IMR-90 (cell line): ENCODE results near the gene FARS2. TPM values are rescaled to one million over a fixed set of nuclear protein-coding genes. Genes with fewer than 3 reads are reported as not detected.

Experiments used
- ATAC-seq: fragments of 200-7000 bp; cut with Tn5 transposase; 2 replicates; pipeline ENCODE4 v1.9.1; 2020; ENCODE audit warnings: low read depth, mild to moderate bottlenecking, moderate library complexity
- BruUV-seq: library from RNA; stranded (reverse); fragments of 400-500 nt; replicated peaks from 2 replicates; lab custom pipeline; 2021; lab: Mats Ljungman, UMichigan
- CTCF ChIA-PET: fragments of 300-600 bp; formaldehyde crosslinking; extraction: SDS; loops from one replicate; lab custom pipeline; 2021; ENCODE audit warnings: antibody characterized with exemption; lab: Yijun Ruan, JAX
- POLR2A ChIA-PET: fragments of 300-600 bp; sonication (Branson Sonifier 250); formaldehyde crosslinking; loops from one replicate; lab custom pipeline; 2022; ENCODE audit warnings: antibody characterized with exemption; ENCODE audit not compliant: unreplicated experiment; lab: Charles Lee
- DNase-seq: peaks from one replicate; pipeline ENCODE4 v3.0.0; 2013
- H2AFZ ChIP-seq: replicated peaks from 2 replicates; pipeline ENCODE3; 2013; ENCODE audit warnings: low read length, mild to moderate bottlenecking; ENCODE audit not compliant: poor library complexity
- H2AK5ac ChIP-seq: 2 replicates; pipeline ENCODE4 v1.6.1; 2013; ENCODE audit warnings: low read depth, low read length, inconsistent platforms
- H2AK9ac ChIP-seq: replicated peaks from 2 replicates; pipeline ENCODE3; 2013; ENCODE audit warnings: mild to moderate bottlenecking, low read depth, low read length, moderate library complexity; ENCODE audit not compliant: poor library complexity
- H2BK120ac ChIP-seq: 2 replicates; pipeline ENCODE4 v1.6.1; 2013; ENCODE audit warnings: low read depth, low read length, inconsistent platforms
- H2BK15ac ChIP-seq: 3 replicates; pipeline ENCODE4 v1.6.1; 2013; ENCODE audit warnings: low read depth, low read length, inconsistent platforms
- H2BK20ac ChIP-seq: 2 replicates; pipeline ENCODE4 v1.6.1; 2013; ENCODE audit warnings: low read depth, mild to moderate bottlenecking, inconsistent platforms, low read length, moderate library complexity
- H2BK5ac ChIP-seq: 2 replicates; pipeline ENCODE4 v1.6.1; 2013; ENCODE audit warnings: mild to moderate bottlenecking, low read depth, low read length, inconsistent platforms; ENCODE audit not compliant: poor library complexity, severe bottlenecking
- H3K14ac ChIP-seq: replicated peaks from 2 replicates; pipeline ENCODE4 v1.6.1; 2013; ENCODE audit warnings: low read depth, low read length, inconsistent platforms
- H3K18ac ChIP-seq: 2 replicates; pipeline ENCODE4 v1.6.1; 2013; ENCODE audit warnings: low read depth, low read length, control low read depth
- H3K23ac ChIP-seq: 2 replicates; pipeline ENCODE4 v1.6.1; 2013; ENCODE audit warnings: low read depth, low read length, inconsistent platforms
- H3K27ac ChIP-seq: 2 replicates; pipeline ENCODE4 v1.5.1; 2013; ENCODE audit warnings: mild to moderate bottlenecking, control low read depth, low read length; ENCODE audit not compliant: insufficient read depth
- H3K27me3 ChIP-seq: 2 replicates; pipeline ENCODE4 v1.6.1; 2013; ENCODE audit warnings: low read length; ENCODE audit not compliant: control insufficient read depth, insufficient read depth
- H3K36me3 ChIP-seq: 2 replicates; pipeline ENCODE4 v1.6.1; 2013; ENCODE audit warnings: low read length, mixed read lengths; ENCODE audit not compliant: control insufficient read depth, insufficient read depth
- H3K4ac ChIP-seq: 2 replicates; pipeline ENCODE4 v1.6.1; 2013; ENCODE audit warnings: low read depth, low read length, inconsistent platforms
- H3K4me1 ChIP-seq: 2 replicates; pipeline ENCODE4 v1.6.1; 2013; ENCODE audit warnings: low read length, mixed read lengths; ENCODE audit not compliant: control insufficient read depth, insufficient read depth
- H3K4me2 ChIP-seq: 2 replicates; pipeline ENCODE4 v1.6.1; 2013; ENCODE audit warnings: low read depth, mild to moderate bottlenecking, control low read depth, low read length, moderate library complexity
- H3K4me3 ChIP-seq: 2 replicates; pipeline ENCODE4 v1.5.1; 2013; ENCODE audit warnings: low read depth, mild to moderate bottlenecking, control low read depth, low read length, moderate library complexity; ENCODE audit not compliant: insufficient read depth
- H3K56ac ChIP-seq: 2 replicates; pipeline ENCODE4 v1.6.1; 2013; ENCODE audit warnings: low read length, inconsistent platforms; ENCODE audit not compliant: insufficient read depth; ENCODE audit errors: extremely low read depth
- H3K79me1 ChIP-seq, 2 experiments: 2 replicates each; pipeline ENCODE4 v1.6.1; 2013; ENCODE audit warnings: low read length in 2 of 2, inconsistent platforms in 1 of 2, low read depth in 1 of 2
- H3K9ac ChIP-seq: 2 replicates; pipeline ENCODE4 v1.6.1; 2013; ENCODE audit warnings: low read depth, low read length, control low read depth
- H3K9me1 ChIP-seq: 2 replicates; pipeline ENCODE4 v1.6.1; 2013; ENCODE audit warnings: low read length, inconsistent platforms; ENCODE audit not compliant: insufficient read depth
- H3K9me3 ChIP-seq: 2 replicates; pipeline ENCODE4 v1.6.1; 2013; ENCODE audit warnings: low read length; ENCODE audit not compliant: control insufficient read depth, insufficient read depth
- H4K20me1 ChIP-seq: 2 replicates; pipeline ENCODE4 v1.6.1; 2013; ENCODE audit warnings: low read length, inconsistent platforms; ENCODE audit not compliant: insufficient read depth
- H4K5ac ChIP-seq: 2 replicates; pipeline ENCODE4 v1.6.1; 2013; ENCODE audit warnings: mild to moderate bottlenecking, low read depth, low read length, control low read depth
- H4K8ac ChIP-seq, 2 experiments: 2 replicates each; pipeline ENCODE4 v1.6.1; 2013; ENCODE audit warnings: low read depth in 2 of 2, low read length in 2 of 2, control low read depth in 1 of 2, inconsistent platforms in 1 of 2
- H4K91ac ChIP-seq: 2 replicates; pipeline ENCODE4 v1.6.1; 2013; ENCODE audit warnings: low read depth, low read length, inconsistent platforms; ENCODE audit not compliant: insufficient read depth
- CEBPB ChIP-seq: IDR thresholded peaks from 2 replicates; pipeline ENCODE4 v1.6.1; 2012; ENCODE audit warnings: low read depth, low read length, improper control_type of control experiment
- RCOR1 ChIP-seq: IDR thresholded peaks from 2 replicates; pipeline ENCODE4 v1.6.1; 2012; ENCODE audit warnings: mild to moderate bottlenecking, low read length, improper control_type of control experiment; ENCODE audit not compliant: insufficient replicate concordance
- WGBS, 2 experiments: methylation state at CpG; one replicate each; pipeline versions ENCODE4 v1.1.5 to v1.1.7; 2013; ENCODE audit warnings: missing lambda C conversion rate in 2 of 2; ENCODE audit not compliant: insufficient read length in 1 of 2; ENCODE audit errors: extremely low coverage in 2 of 2; 5-methylcytosine and 5-hydroxymethylcytosine counted together
- dilution Hi-C: fragments of 300-500 bp; cut with HindIII; formaldehyde crosslinking; loops from one replicate; pipeline ENCODE4 v1.14.3; 2018; ENCODE audit warnings: low sequenced_read_pairs; ENCODE audit not compliant: unreplicated experiment
- in situ Hi-C: fragments of 300-500 bp; cut with MboI; formaldehyde crosslinking; loops from 3 replicates; pipeline ENCODE4 v1.14.3; 2019; ENCODE audit warnings: low sequenced_read_pairs, inconsistent platforms, mixed read lengths
- intact Hi-C: fragments of 100-400 bp; cut with micrococcal nuclease; formaldehyde crosslinking; loops from 2 replicates; pipeline ENCODE4 v1.10.0; 2022
- polyA plus RNA-seq, 3 experiments: library from polyadenylated mRNA; depleted of rRNA; stranded (reverse); fragments of >200 nt; gene quantifications; 2 replicates each; pipeline ENCODE4 v1.2.3, GENCODE V29; 2012; ENCODE audit warnings: low replicate concordance in 1 of 3
- total RNA-seq: library from RNA; depleted of rRNA; stranded (reverse); fragments of >200 nt; gene quantifications from 2 replicates; pipeline ENCODE4 v1.2.3, GENCODE V29; 2012

Gene FARS2
- total and polyA plus RNA-seq, 2 of the 4 experiments (the other 2 are of a cell fraction), result 12.1 to 28.9 TPM

- peak; percentile 42 for ATAC-seq
- BruUV-seq, result no TSS peak
- intact Hi-C loops, result no loop called here
Measured at GRCh38 chr6:5670811-5671561, 409.7 kb downstream of the FARS2 start.

More at GRCh38 chr6:5670811-5671561, 409.7 kb downstream of the FARS2 start:
- Histone ChIP-seq H3K9ac (no peak overlapping the region), H3K4me3 (no peak overlapping the region), H3K4ac (no peak overlapping the region), H3K56ac (no peak overlapping the region), H4K20me1 (no peaks in the 10 kb centered on the region), H2AK5ac (no peak overlapping the region), H2BK20ac (peak overlapping the region; percentile 30; the same call in 1 of the 2 replicates), H4K5ac (peak overlapping the region; percentile 87), H3K36me3 (no peaks in the 10 kb centered on the region), H2BK120ac (no peak overlapping the region), H3K9me3 (no peaks in the 10 kb centered on the region), H2AK9ac (no peak overlapping the region), H3K27me3 (no peaks in the 10 kb centered on the region), H3K18ac (peak overlapping the region; percentile 63), H2BK5ac (peak overlapping the region; percentile 18), H3K14ac (no peak overlapping the region; the same call in 1 of the 2 replicates), H3K79me1 (peaks cover 0 to 7% of the 10 kb centered on the region in 2 experiments; a peak in 1 of 4 replicates), H4K8ac (peak overlapping the region; percentile 15 to 38; a peak in 3 of 4 replicates), H3K23ac (no peak overlapping the region), H3K9me1 (peaks cover 11% of the 10 kb centered on the region), H3K27ac (no peak overlapping the region), H2BK15ac (no peak overlapping the region), H3K4me1 (peaks cover 22% of the 10 kb centered on the region), H3K4me2 (no peak overlapping the region), H2AFZ (peak overlapping the region; percentile 38), H4K91ac (no peak overlapping the region)
- in situ Hi-C loops, result no loop called here
- ChIA-PET POLR2A (no interaction called here), CTCF (interaction anchor here (0.6 to 1.0 kb wide), 2 partner anchors 22 to 163 kb away, joined by 3 to 4 read pairs; no protein-coding TSS in a partner anchor)
- dilution Hi-C loops, result no loop called here
- WGBS, 2 experiments, result no CpG with 5 or more reads among the region's 7 CpGs
- DNase-seq, result peak; percentile 71
- TF ChIP-seq RCOR1 (no peak), CEBPB (peak; percentile 75)
